RWPE1 (cell line): ENCODE data around the gene MED13L.
"Not testable (repeated sequence)": the region's sequence is repeated elsewhere in the genome, so short reads cannot be mapped to it uniquely, and the experiment has no call there.

Experiments
- CTCF ChIA-PET: fragments of 350-600 bp; sonication (Branson Sonifier 250); formaldehyde crosslinking; extraction: SDS; loops from one replicate; lab custom pipeline; 2021; lab: Yijun Ruan, JAX
- POLR2A ChIA-PET: fragments of 400-600 bp; formaldehyde crosslinking; extraction: SDS; loops from one replicate; lab custom pipeline; 2020; ENCODE audit warnings: antibody characterized with exemption; ENCODE audit not compliant: low non-redundant PET; lab: Yijun Ruan, JAX
- DNase-seq: peaks from one replicate; pipeline ENCODE4 v3.0.0; 2012; ENCODE audit warnings: low spot score
- H3K27ac ChIP-seq: fragments of 450-650 bp; 2 replicates; pipeline ENCODE4 v1.5.1; 2017
- CTCF ChIP-seq: fragments of 450-650 bp; conservative IDR thresholded peaks from 2 replicates; pipeline ENCODE4 v1.5.1; 2017; ENCODE audit warnings: low read depth, mild to moderate bottlenecking

MED13L gene

GRCh38 chr12:116241157-116241759 lies 36.2 kb downstream of the MED13L start:
- peak; percentile 64 for DNase-seq
- ChIA-PET POLR2A (no interaction called here), CTCF (interaction anchor here (0.5 to 0.8 kb wide), 2 partner anchors 13 to 98 kb away, joined by 3 to 6 read pairs; no protein-coding TSS in a partner anchor)
- no peak for TF ChIP-seq CTCF
- H3K27ac ChIP-seq, result no peak overlapping the region

GRCh38 chr12:116238570-116239119 lies 38.8 kb downstream of the MED13L start:
- POLR2A ChIA-PET, DNase-seq, CTCF ChIA-PET, H3K27ac ChIP-seq: not testable (repeated sequence)

DNA sequence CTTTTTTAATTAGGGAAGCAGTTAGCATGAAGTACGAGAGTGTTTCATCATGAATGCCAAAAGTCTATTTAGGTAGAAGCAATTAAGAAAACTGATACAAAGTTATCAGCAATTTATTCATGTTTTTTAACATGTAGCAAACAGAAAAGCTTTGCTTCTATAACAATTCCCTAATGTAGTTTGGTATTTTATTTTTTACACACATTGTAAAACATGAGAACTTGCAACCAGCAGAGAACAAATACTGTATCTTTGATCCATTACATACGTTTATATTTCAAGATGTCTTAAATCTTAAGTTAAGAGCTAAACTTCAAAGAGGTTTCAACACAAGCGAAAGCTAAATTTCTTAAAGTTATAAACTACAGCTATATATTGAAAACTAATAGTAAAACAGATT lies 39.3 kb downstream of the MED13L start:
- DNase-seq, result no peak
- ChIA-PET POLR2A (no interaction called here), CTCF (no interaction called here)
- H3K27ac ChIP-seq, result no peak overlapping the region
- no peak for TF ChIP-seq CTCF

GRCh38 chr12:116236976-116237375 lies 40.5 kb downstream of the MED13L start:
- no peak for TF ChIP-seq CTCF
- ChIA-PET POLR2A (no interaction called here), CTCF (interaction anchor here (0.8 to 1.2 kb wide), 2 partner anchors 13 to 16 kb away, joined by 3 read pairs; no protein-coding TSS in a partner anchor)
- no peak for DNase-seq
- no peak overlapping the region for H3K27ac ChIP-seq

- no peak overlapping the region for H3K27ac ChIP-seq
- ChIA-PET POLR2A (no interaction called here), CTCF (interaction anchor here (0.5 to 1.5 kb wide), 10 partner anchors 13 to 390 kb away, joined by 3 to 7 read pairs (median 3); no protein-coding TSS in a partner anchor)
- TF ChIP-seq CTCF, result peak; percentile 82
- peak; percentile 41 for DNase-seq
Measured at GRCh38 chr12:116236148-116236731, 41.3 kb downstream of the MED13L start.

DNA sequence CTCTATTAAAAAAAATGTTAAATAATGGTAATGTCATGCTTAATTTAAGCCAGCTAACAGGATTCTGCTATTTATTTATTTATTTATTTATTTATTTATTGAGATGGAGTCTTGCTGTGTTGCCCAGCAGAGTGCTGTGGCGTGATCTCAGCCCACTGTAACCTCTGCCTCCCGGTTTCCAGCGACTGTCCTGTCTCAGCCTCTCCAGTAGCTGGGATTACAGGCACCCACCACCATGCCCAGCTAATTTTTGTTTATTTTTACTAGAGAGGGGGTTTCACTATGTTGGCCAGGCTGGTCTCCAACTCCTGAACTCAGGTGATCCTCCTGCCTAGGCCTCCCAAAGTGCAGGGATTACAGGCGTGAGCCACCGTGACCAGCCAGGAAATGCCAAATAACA lies 43.3 kb downstream of the MED13L start:
- CTCF ChIA-PET, H3K27ac ChIP-seq, POLR2A ChIA-PET, DNase-seq: not testable (repeated sequence)

DNA sequence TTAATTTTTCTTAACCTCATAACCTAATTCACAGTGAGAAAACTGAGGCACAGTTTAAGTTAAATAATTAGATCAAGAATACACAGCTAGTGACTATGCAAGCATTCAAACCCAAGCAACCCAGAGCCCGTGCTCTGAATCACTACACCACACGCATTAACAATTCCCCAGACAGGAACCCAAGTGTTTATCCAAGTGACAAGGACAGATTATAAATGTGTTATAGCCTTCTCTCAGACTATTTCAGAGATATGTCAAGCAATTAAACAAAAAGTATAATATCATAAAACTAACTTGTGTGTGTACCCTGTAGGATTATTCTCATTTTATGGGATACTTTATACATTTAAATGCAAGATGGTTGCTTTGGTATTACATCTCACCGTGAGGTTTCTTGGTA lies 43.8 kb downstream of the MED13L start:
- POLR2A ChIA-PET, result no interaction called here
- TF ChIP-seq CTCF, result no peak

More for the DNA sequence above, 43.8 kb downstream of the MED13L start:
- DNase-seq, result no peak
- H3K27ac ChIP-seq, result no peak overlapping the region
- CTCF ChIA-PET, result no interaction called here
